Measurements from ENCODE around the gene DCC. TPM values are rescaled to one million over a fixed set of nuclear protein-coding genes. Genes with fewer than 3 reads are reported as not detected.

The DCC gene
- total RNA-seq, 1 experiment from 2014 or later: 1.7 TPM

GRCh38 chr18:53080687-53081086 is 740.7 kb downstream of the DCC start:
- Histone ChIP-seq H3K9me3 (replicated peaks) (no peaks in the 10 kb centered on the region), H3K4me3 (no peak overlapping the region), H3K4me1 (no peaks in the 10 kb centered on the region), H3K27ac (no peak overlapping the region), H3K27me3 (no peaks in the 10 kb centered on the region), H3K36me3 (no peaks in the 10 kb centered on the region)
- DNase-seq: no peak

DNA sequence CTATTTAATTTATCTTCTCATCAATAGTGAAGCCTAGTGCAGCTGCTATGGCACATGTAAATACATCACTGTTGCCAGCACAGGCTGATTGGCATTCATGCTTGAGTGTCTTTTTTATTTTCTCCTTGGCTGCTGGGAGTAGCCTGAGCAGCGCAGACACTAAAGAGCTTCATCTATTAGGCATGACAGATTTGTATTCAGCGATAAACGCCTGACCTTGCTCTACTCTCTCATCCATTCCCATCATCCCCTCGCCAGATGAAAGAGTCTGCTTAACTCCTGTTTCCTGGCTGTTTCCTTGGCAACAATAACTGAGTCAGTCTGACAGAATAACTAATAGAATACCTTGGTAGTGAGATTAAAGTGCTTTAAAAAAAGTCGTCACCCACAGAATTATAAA is 753.6 kb downstream of the DCC start:
- Histone ChIP-seq H3K4me3 (no peak overlapping the region), H3K27me3 (no peaks in the 10 kb centered on the region), H3K4me1 (no peaks in the 10 kb centered on the region), H3K27ac (no peak overlapping the region), H3K9me3 (replicated peaks) (no peaks in the 10 kb centered on the region), H3K36me3 (no peaks in the 10 kb centered on the region)
- DNase-seq: no peak

DNA sequence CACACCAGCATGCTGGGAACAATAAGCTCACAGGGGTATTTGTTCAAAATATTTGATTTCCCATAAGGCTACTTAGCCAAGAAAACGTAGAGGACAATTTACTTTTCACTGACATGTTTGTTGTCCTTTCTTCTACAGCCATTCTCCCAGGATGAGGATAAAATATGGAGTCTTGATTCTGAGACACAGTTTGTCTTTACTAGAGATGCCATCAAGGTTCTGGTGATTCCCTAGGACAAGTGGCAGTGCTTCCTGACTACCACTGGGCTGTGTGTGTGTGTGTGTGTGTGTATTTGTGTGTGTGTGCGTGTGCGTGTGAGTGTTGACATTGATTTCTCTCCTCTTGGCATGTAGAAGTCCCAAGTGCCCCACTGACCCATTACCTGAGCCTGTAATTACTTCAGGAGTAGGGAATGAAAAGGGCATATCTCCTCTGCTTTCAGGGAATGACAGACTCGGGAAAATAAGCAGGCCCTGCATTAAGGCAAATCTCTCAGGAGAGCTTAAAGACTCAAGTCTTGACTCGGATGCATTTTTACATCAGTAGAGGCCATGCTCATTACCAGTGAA is 761.6 kb downstream of the DCC start:
- H3K4me1 ChIP-seq: no peaks in the 10 kb centered on the region
- DNase-seq: no peak

GRCh38 chr18:53114441-53114840 is 774.4 kb downstream of the DCC start:
- DNase-seq: no peak
- no peak overlapping the region for H3K4me3 ChIP-seq
- no peak overlapping the region for H3K27ac ChIP-seq
- no peaks in the 10 kb centered on the region for H3K9me3 ChIP-seq (replicated peaks)
- no peaks in the 10 kb centered on the region for H3K36me3 ChIP-seq
- H3K27me3 ChIP-seq: no peaks in the 10 kb centered on the region
- H3K4me1 ChIP-seq: no peaks in the 10 kb centered on the region

More for the DNA sequence above, 761.6 kb downstream of the DCC start:
- Histone ChIP-seq H3K27me3 (no peaks in the 10 kb centered on the region), H3K36me3 (no peaks in the 10 kb centered on the region), H3K9me3 (replicated peaks) (no peaks in the 10 kb centered on the region), H3K4me3 (no peak overlapping the region), H3K27ac (no peak overlapping the region)

- H3K9me3 ChIP-seq (replicated peaks): no peaks in the 10 kb centered on the region
- H3K4me1 ChIP-seq: no peaks in the 10 kb centered on the region
- no peaks in the 10 kb centered on the region for H3K36me3 ChIP-seq
- no peaks in the 10 kb centered on the region for H3K27me3 ChIP-seq
- no peak for DNase-seq
- no peak overlapping the region for H3K27ac ChIP-seq
- H3K4me3 ChIP-seq: no peak overlapping the region
These were observed 776.0 kb downstream of the DCC start for GRCh38 chr18:53115876-53116585.

GRCh38 chr18:53117851-53118250 is 777.9 kb downstream of the DCC start:
- no peak for DNase-seq

GRCh38 chr18:53126210-53126609 is 786.2 kb downstream of the DCC start:
- no peaks in the 10 kb centered on the region for H3K4me1 ChIP-seq
- H3K4me3 ChIP-seq: no peak overlapping the region
- no peaks in the 10 kb centered on the region for H3K27me3 ChIP-seq
- H3K36me3 ChIP-seq: no peaks in the 10 kb centered on the region
- H3K27ac ChIP-seq: no peak overlapping the region
- H3K9me3 ChIP-seq (replicated peaks): no peaks in the 10 kb centered on the region
- no peak for DNase-seq

More at GRCh38 chr18:53117851-53118250, 777.9 kb downstream of the DCC start:
- no peaks in the 10 kb centered on the region for H3K4me1 ChIP-seq
- no peak overlapping the region for H3K4me3 ChIP-seq
- H3K27ac ChIP-seq: no peak overlapping the region
- no peaks in the 10 kb centered on the region for H3K9me3 ChIP-seq (replicated peaks)
- no peaks in the 10 kb centered on the region for H3K36me3 ChIP-seq
- H3K27me3 ChIP-seq: no peaks in the 10 kb centered on the region

GRCh38 chr18:53131001-53131400 is 791.0 kb downstream of the DCC start:
- Histone ChIP-seq H3K36me3 (no peaks in the 10 kb centered on the region), H3K9me3 (replicated peaks) (no peaks in the 10 kb centered on the region), H3K27me3 (no peaks in the 10 kb centered on the region), H3K4me3 (no peak overlapping the region), H3K4me1 (no peaks in the 10 kb centered on the region), H3K27ac (no peak overlapping the region)
- no peak for DNase-seq

- no peaks in the 10 kb centered on the region for H3K9me3 ChIP-seq (replicated peaks)
- no peak for DNase-seq
- H3K27ac ChIP-seq: no peak overlapping the region
- H3K4me3 ChIP-seq: no peak overlapping the region
- H3K36me3 ChIP-seq: no peaks in the 10 kb centered on the region
- no peaks in the 10 kb centered on the region for H3K4me1 ChIP-seq
- no peaks in the 10 kb centered on the region for H3K27me3 ChIP-seq
These were observed 794.7 kb downstream of the DCC start for GRCh38 chr18:53134711-53135110.

- DNase-seq: no peak
- no peaks in the 10 kb centered on the region for H3K36me3 ChIP-seq
- H3K4me3 ChIP-seq: no peak overlapping the region
- no peaks in the 10 kb centered on the region for H3K27me3 ChIP-seq
- no peaks in the 10 kb centered on the region for H3K4me1 ChIP-seq
- no peak overlapping the region for H3K27ac ChIP-seq
- no peaks in the 10 kb centered on the region for H3K9me3 ChIP-seq (replicated peaks)
These were observed 795.7 kb downstream of the DCC start for GRCh38 chr18:53135654-53136053.

DNA sequence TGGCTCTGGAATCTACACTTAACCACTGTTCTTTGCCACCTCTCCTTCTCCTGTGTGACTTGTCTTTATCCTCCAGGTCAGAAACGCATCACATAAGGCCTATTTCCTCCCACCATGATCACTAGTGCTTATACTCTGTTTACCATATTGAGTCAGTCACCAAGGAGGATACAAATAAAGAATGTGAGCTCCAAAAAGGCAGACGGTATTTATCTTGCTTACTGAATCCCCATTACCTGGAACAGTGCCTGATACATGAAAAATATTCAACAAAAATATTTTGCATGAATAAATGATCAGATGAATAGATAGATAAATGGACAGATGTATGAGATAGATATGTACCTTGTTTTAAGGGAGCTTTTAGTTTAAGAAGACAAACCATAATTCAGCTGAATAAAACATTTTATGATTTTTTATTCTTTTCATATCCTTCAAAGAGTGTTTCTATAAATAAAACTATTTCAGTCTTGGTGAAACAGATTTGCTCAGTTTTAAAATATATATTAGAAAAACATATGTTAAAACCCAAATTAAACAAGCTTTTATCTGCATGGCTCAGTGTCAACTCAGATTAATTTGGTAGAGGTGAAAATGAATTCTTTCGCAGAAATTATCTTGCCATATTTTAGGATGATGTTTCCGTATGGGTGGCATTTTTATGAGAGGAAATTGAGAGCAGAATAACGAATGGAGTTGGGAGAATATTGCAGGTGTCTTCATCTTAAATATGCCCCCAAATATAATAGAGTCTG is 799.9 kb downstream of the DCC start:
- no peak overlapping the region for H3K4me3 ChIP-seq
- no peak for DNase-seq
- no peaks in the 10 kb centered on the region for H3K4me1 ChIP-seq
- no peaks in the 10 kb centered on the region for H3K9me3 ChIP-seq (replicated peaks)
- H3K27ac ChIP-seq: no peak overlapping the region
- no peaks in the 10 kb centered on the region for H3K36me3 ChIP-seq
- H3K27me3 ChIP-seq: no peaks in the 10 kb centered on the region

DNA sequence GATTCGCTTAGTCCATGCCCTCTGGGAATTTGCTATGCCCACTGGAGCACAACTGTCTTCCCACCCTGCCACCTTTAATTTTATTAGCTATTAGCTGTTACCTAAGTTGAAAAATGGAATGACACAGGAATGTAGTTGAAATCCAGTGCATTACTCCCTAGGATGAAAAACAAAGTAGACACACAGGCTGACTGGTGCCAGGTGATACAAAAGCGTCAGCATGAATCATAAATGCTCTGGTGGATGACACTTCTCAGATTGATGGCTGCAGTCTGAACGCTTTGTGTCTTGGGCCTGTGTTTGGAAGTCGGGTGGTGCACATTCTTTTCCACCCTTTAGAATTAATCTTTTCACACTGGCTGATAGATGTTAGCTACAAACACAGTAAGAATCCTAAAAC is 802.0 kb downstream of the DCC start:
- Histone ChIP-seq H3K9me3 (replicated peaks) (no peaks in the 10 kb centered on the region), H3K4me3 (no peak overlapping the region), H3K27me3 (no peaks in the 10 kb centered on the region), H3K27ac (no peak overlapping the region), H3K36me3 (no peaks in the 10 kb centered on the region), H3K4me1 (no peaks in the 10 kb centered on the region)
- no peak for DNase-seq

DNA sequence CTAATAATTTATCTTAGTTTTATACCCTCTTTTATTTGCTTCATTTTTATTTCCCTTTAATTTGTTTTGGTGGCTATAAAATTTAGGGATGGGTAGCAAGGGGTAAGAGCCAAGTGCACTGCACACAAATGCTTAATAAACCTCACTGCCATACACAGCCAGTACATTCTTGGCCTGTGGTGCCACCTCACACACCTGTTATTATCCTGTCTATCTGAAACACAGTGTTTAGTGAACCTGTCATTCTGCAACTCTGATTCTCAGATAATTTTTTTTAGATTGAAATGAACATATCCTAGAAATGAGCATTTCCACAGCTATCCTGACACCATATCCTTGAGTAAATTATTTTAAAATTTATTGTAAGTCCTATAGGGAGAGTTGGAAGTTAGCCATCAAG is 807.5 kb downstream of the DCC start:
- DNase-seq: no peak
- Histone ChIP-seq H3K4me1 (no peaks in the 10 kb centered on the region), H3K27me3 (no peaks in the 10 kb centered on the region), H3K9me3 (replicated peaks) (no peaks in the 10 kb centered on the region), H3K4me3 (no peak overlapping the region), H3K27ac (no peak overlapping the region), H3K36me3 (no peaks in the 10 kb centered on the region)

DNA sequence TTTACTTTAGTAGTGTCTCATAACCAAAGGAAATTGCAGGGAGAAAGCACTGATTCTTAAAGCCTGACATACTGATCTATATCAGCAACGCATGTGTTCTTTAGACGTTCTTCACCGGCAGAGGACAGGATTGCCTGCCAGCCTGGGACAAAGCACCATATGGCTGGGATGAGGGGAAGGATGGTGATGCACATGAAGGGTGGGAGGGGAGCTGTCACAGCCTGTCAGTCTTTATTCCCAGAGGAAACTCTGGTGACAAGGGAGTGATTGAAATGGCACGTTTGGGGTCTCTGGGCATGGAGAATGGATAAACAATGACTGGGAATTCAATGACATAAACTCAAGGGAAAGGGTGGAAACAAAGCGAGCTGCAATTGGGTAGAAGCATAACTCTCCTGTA is 808.1 kb downstream of the DCC start:
- H3K27me3 ChIP-seq: no peaks in the 10 kb centered on the region
- no peak overlapping the region for H3K27ac ChIP-seq
- no peaks in the 10 kb centered on the region for H3K4me1 ChIP-seq
- H3K36me3 ChIP-seq: no peaks in the 10 kb centered on the region
- no peak overlapping the region for H3K4me3 ChIP-seq
- H3K9me3 ChIP-seq (replicated peaks): no peaks in the 10 kb centered on the region
- no peak for DNase-seq

DNA sequence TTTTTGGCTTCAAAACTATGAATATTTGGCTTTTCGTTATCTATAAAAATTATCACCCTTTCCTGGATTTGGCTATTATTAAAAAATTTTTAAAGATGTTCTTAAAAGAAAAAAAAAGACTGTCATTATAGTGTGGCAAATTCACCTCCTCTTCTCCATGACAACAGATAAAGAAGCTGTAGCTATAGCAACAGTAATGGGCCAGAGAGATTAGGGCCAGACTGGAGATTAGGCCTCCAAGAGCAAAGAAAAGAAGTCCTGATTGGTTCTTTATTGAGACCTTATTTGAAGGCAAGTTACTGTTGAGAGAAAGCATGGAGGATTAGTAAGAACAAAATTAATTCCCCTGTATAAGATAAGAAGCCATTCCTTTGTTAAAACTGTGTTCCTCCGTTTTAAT is 812.5 kb downstream of the DCC start:
- H3K36me3 ChIP-seq: no peaks in the 10 kb centered on the region
- H3K4me1 ChIP-seq: no peaks in the 10 kb centered on the region
- no peak for DNase-seq
- H3K27ac ChIP-seq: no peak overlapping the region
- H3K4me3 ChIP-seq: no peak overlapping the region
- H3K27me3 ChIP-seq: no peaks in the 10 kb centered on the region
- no peaks in the 10 kb centered on the region for H3K9me3 ChIP-seq (replicated peaks)

All from SJCRH30 (cell line).